HEK293T (cell line): ENCODE measurements around the gene PADI6.

Experiments
- CTCF ChIA-PET: fragments of 350-600 bp; formaldehyde crosslinking; extraction: SDS; loops from one replicate; lab custom pipeline; 2021; ENCODE audit warnings: antibody characterized with exemption, inconsistent platforms; lab: Yijun Ruan, JAX
- POLR2A ChIA-PET: fragments of 350-600 bp; formaldehyde crosslinking; extraction: SDS; loops from one replicate; lab custom pipeline; 2020; ENCODE audit warnings: antibody characterized with exemption, inconsistent platforms; lab: Yijun Ruan, JAX
- DNase-seq: peaks from one replicate; pipeline ENCODE4 v3.0.0; 2012; ENCODE audit warnings: mixed read lengths; ENCODE audit errors: extremely low spot score
- ARNT ChIP-seq: fragments of 450-650 bp; IDR thresholded peaks from 2 replicates; pipeline ENCODE4 v1.6.1; 2017; ENCODE audit warnings: mild to moderate bottlenecking
- BHLHE40 ChIP-seq: fragments of 450-650 bp; IDR thresholded peaks from 2 replicates; pipeline ENCODE4 v1.6.1; 2016; ENCODE audit warnings: mild to moderate bottlenecking, moderate library complexity, borderline replicate concordance
- CTBP1 ChIP-seq: fragments of 450-650 bp; IDR thresholded peaks from 2 replicates; pipeline ENCODE4 v1.6.1; 2016; ENCODE audit warnings: borderline replicate concordance
- ELF4 ChIP-seq: fragments of 450-650 bp; IDR thresholded peaks from 2 replicates; pipeline ENCODE4 v1.6.1; 2017; ENCODE audit warnings: antibody characterized with exemption
- FOXA1 ChIP-seq: fragments of 450-650 bp; IDR thresholded peaks from 2 replicates; pipeline ENCODE4 v1.6.1; 2016; ENCODE audit warnings: mild to moderate bottlenecking
- FOXK2 ChIP-seq: fragments of 450-650 bp; IDR thresholded peaks from 2 replicates; pipeline ENCODE4 v1.6.1; 2016; ENCODE audit warnings: mild to moderate bottlenecking
- FOXM1 ChIP-seq: fragments of 450-650 bp; IDR thresholded peaks from 2 replicates; pipeline ENCODE4 v1.6.1; 2017; ENCODE audit warnings: mild to moderate bottlenecking, borderline replicate concordance
- HDGF ChIP-seq: fragments of 450-650 bp; IDR thresholded peaks from 2 replicates; pipeline ENCODE4 v1.6.1; 2017; ENCODE audit warnings: antibody characterized with exemption, borderline replicate concordance
- L3MBTL2 ChIP-seq: fragments of 450-650 bp; conservative IDR thresholded peaks from 2 replicates; pipeline ENCODE4 v1.6.1; 2016; ENCODE audit warnings: mild to moderate bottlenecking
- LEF1 ChIP-seq: fragments of 450-650 bp; IDR thresholded peaks from 2 replicates; pipeline ENCODE4 v1.6.1; 2017; ENCODE audit warnings: mild to moderate bottlenecking, borderline replicate concordance
- NFRKB ChIP-seq: fragments of 450-650 bp; IDR thresholded peaks from 2 replicates; pipeline ENCODE4 v1.6.1; 2016; ENCODE audit warnings: mild to moderate bottlenecking, moderate library complexity
- PKNOX1 ChIP-seq: fragments of 450-650 bp; IDR thresholded peaks from 2 replicates; pipeline ENCODE4 v1.6.1; 2016
- SP1 ChIP-seq: fragments of 450-650 bp; IDR thresholded peaks from 2 replicates; pipeline ENCODE4 v1.6.1; 2017
- SUZ12 ChIP-seq: fragments of 450-650 bp; IDR thresholded peaks from 2 replicates; pipeline ENCODE4 v1.6.1; 2016; ENCODE audit warnings: mild to moderate bottlenecking
- TARDBP ChIP-seq: fragments of 450-650 bp; IDR thresholded peaks from 2 replicates; pipeline ENCODE4 v1.6.1; 2016
- ZNF384 ChIP-seq: fragments of 450-650 bp; IDR thresholded peaks from 2 replicates; pipeline ENCODE4 v1.6.1; 2016

The PADI6 gene

GRCh38 chr1:17429183-17429582 is 57.2 kb downstream of the PADI6 start:
- ChIA-PET POLR2A (interaction anchor here (1.4 kb wide), 1 partner anchor 11 kb away, joined by 3 read pairs; no protein-coding TSS in a partner anchor), CTCF (interaction anchor here (0.6 kb wide), 1 partner anchor 146 kb away, joined by 4 read pairs; no protein-coding TSS in a partner anchor)
- no peak for DNase-seq
- no peak for TF ChIP-seq FOXK2
- TF ChIP-seq NFRKB: no peak
- TF ChIP-seq ARNT: no peak
- TF ChIP-seq HDGF: no peak
- TF ChIP-seq ELF4: no peak
- no peak for TF ChIP-seq SUZ12
- TF ChIP-seq FOXA1: no peak
- no peak for TF ChIP-seq L3MBTL2
- TF ChIP-seq SP1: no peak
- no peak for TF ChIP-seq CTBP1
- no peak for TF ChIP-seq ZNF384
- no peak for TF ChIP-seq LEF1
- no peak for TF ChIP-seq TARDBP
- TF ChIP-seq PKNOX1: no peak
- TF ChIP-seq FOXM1: no peak
- no peak for TF ChIP-seq BHLHE40

DNA sequence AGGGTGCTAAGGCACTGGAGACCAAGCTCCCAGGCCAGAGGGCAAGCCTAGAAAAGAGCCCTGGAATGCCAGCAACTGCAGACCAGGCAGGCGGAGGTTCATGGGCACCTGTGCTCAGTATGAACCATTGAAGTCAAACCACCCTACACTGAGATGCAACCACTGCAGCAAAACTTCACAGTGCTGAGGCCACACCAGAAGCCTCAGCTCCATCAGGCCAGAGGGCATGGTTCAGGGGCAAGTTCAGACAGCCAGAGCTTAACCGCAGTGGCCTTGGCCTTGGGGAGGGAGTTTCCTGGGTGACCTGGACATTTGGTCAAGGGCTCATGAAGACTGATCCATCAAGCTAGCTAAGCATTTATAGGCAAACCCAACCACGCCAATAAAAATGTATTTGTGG is 60.4 kb downstream of the PADI6 start:
- ChIA-PET POLR2A (no interaction called here), CTCF (interaction anchor here (1.0 kb wide), 1 partner anchor 13 kb away, joined by 3 read pairs; no protein-coding TSS in a partner anchor)
- no peak for DNase-seq
- TF ChIP-seq SUZ12 (no peak), FOXK2 (no peak), ZNF384 (no peak), FOXM1 (no peak), TARDBP (no peak), BHLHE40 (no peak), NFRKB (no peak), CTBP1 (no peak), HDGF (no peak), L3MBTL2 (no peak)

- DNase-seq: no peak
- TF ChIP-seq ARNT (no peak), SUZ12 (no peak), ELF4 (no peak), L3MBTL2 (no peak), FOXK2 (no peak), CTBP1 (no peak), NFRKB (no peak), LEF1 (no peak), ZNF384 (no peak), FOXA1 (no peak), FOXM1 (no peak), BHLHE40 (no peak), PKNOX1 (no peak), TARDBP (no peak), HDGF (no peak), SP1 (no peak)
- ChIA-PET POLR2A (no interaction called here), CTCF (interaction anchor here (1.0 kb wide), 1 partner anchor 14 kb away, joined by 3 read pairs; no protein-coding TSS in a partner anchor)
Measured at GRCh38 chr1:17433261-17433660, 61.3 kb downstream of the PADI6 start.

GRCh38 chr1:17434016-17434415 is 62.0 kb downstream of the PADI6 start:
- no peak for TF ChIP-seq CTBP1
- no peak for TF ChIP-seq SP1
- no peak for TF ChIP-seq PKNOX1
- TF ChIP-seq ZNF384: no peak
- no peak for TF ChIP-seq ARNT
- no peak for TF ChIP-seq SUZ12
- no peak for TF ChIP-seq TARDBP
- CTCF ChIA-PET: no interaction called here
- POLR2A ChIA-PET: no interaction called here
- no peak for DNase-seq

- no peak for DNase-seq
- ChIA-PET CTCF (no interaction called here), POLR2A (no interaction called here)
- TF ChIP-seq L3MBTL2 (no peak), NFRKB (no peak), LEF1 (no peak), HDGF (no peak), ARNT (no peak), CTBP1 (no peak), PKNOX1 (no peak), FOXM1 (no peak), ZNF384 (no peak), ELF4 (no peak), FOXA1 (no peak), BHLHE40 (no peak), SUZ12 (no peak), TARDBP (no peak)
Measured at GRCh38 chr1:17434601-17435000, 62.6 kb downstream of the PADI6 start.
